BJ (cell line): ENCODE results near the gene KLKB1. TPM values are rescaled to one million over a fixed set of nuclear protein-coding genes. Genes with fewer than 3 reads are reported as not detected.
"Not testable (repeated sequence)": the region's sequence is repeated elsewhere in the genome, so short reads cannot be mapped to it uniquely, and the experiment has no call there.

ENCODE experiments used
- CTCF ChIA-PET: fragments of 350-600 bp; formaldehyde crosslinking; extraction: SDS; loops from one replicate; lab custom pipeline; 2021; ENCODE audit warnings: antibody characterized with exemption, inconsistent platforms; lab: Yijun Ruan, JAX
- POLR2A ChIA-PET: fragments of 300-600 bp; sonication (Branson Sonifier 250); formaldehyde crosslinking; extraction: SDS; loops from one replicate; lab custom pipeline; 2021; ENCODE audit warnings: antibody characterized with exemption; lab: Charles Lee
- DNase-seq: peaks from one replicate; pipeline ENCODE4 v3.0.0-alpha.2; 2011; ENCODE audit warnings: low read depth
- H3K27me3 ChIP-seq: 2 replicates; pipeline ENCODE4 v1.6.0; 2011; ENCODE audit warnings: low read length; ENCODE audit not compliant: control insufficient read depth, insufficient read depth
- H3K36me3 ChIP-seq: 2 replicates; pipeline ENCODE4 v1.5.1; 2011; ENCODE audit warnings: low read length; ENCODE audit not compliant: control insufficient read depth, insufficient read depth
- H3K4me3 ChIP-seq: 2 replicates; pipeline ENCODE4 v1.5.1; 2011; ENCODE audit warnings: low read depth, mild to moderate bottlenecking, control low read depth, low read length
- CTCF ChIP-seq: IDR thresholded peaks from 2 replicates; pipeline ENCODE4 v1.5.1; 2011; ENCODE audit warnings: low read depth, mild to moderate bottlenecking, control low read depth, inconsistent platforms, low read length, moderate library complexity; ENCODE audit not compliant: insufficient read depth
- polyA plus RNA-seq: library from polyadenylated mRNA; depleted of rRNA; stranded (reverse); fragments of >200 nt; gene quantifications from 2 replicates; pipeline ENCODE4 v1.2.3, GENCODE V29; 2011

Gene KLKB1
- polyA plus RNA-seq, 1 experiment = not detected

- H3K27me3 ChIP-seq = no peaks in the 10 kb centered on the region
- CTCF ChIA-PET = no interaction called here
- no peak for DNase-seq
- no peak overlapping the region for H3K4me3 ChIP-seq
- POLR2A ChIA-PET = no interaction called here
- no peak for TF ChIP-seq CTCF
- no peaks in the 10 kb centered on the region for H3K36me3 ChIP-seq
Measured at GRCh38 chr4:186240452-186240847, 13.1 kb downstream of the KLKB1 start.

- no peak for DNase-seq
- CTCF ChIA-PET = no interaction called here
- H3K36me3 ChIP-seq = no peaks in the 10 kb centered on the region
Measured at GRCh38 chr4:186240848-186241491, 13.7 kb downstream of the KLKB1 start.

GRCh38 chr4:186241616-186242015, 14.3 kb downstream of the KLKB1 start:
- no peak for TF ChIP-seq CTCF
- POLR2A ChIA-PET = no interaction called here
- no peak for DNase-seq
- Histone ChIP-seq H3K36me3 (no peaks in the 10 kb centered on the region), H3K4me3 (no peak overlapping the region), H3K27me3 (no peaks in the 10 kb centered on the region)
- CTCF ChIA-PET = no interaction called here

More at GRCh38 chr4:186240848-186241491, 13.7 kb downstream of the KLKB1 start:
- no peak overlapping the region for H3K4me3 ChIP-seq
- no peaks in the 10 kb centered on the region for H3K27me3 ChIP-seq
- POLR2A ChIA-PET = no interaction called here
- no peak for TF ChIP-seq CTCF

GRCh38 chr4:186242031-186242430, 14.7 kb downstream of the KLKB1 start:
- DNase-seq, CTCF ChIA-PET, POLR2A ChIA-PET, H3K36me3 ChIP-seq, H3K27me3 ChIP-seq, H3K4me3 ChIP-seq: not testable (repeated sequence)

GRCh38 chr4:186243331-186243730, 16.0 kb downstream of the KLKB1 start:
- POLR2A ChIA-PET = no interaction called here
- no peak overlapping the region for H3K4me3 ChIP-seq
- H3K27me3 ChIP-seq = no peaks in the 10 kb centered on the region
- CTCF ChIA-PET = no interaction called here
- no peak for TF ChIP-seq CTCF
- no peak for DNase-seq
- no peaks in the 10 kb centered on the region for H3K36me3 ChIP-seq

- TF ChIP-seq CTCF = no peak
- DNase-seq = no peak
- ChIA-PET POLR2A (no interaction called here), CTCF (no interaction called here)
- H3K4me3 ChIP-seq = no peak overlapping the region
- H3K27me3 ChIP-seq = no peaks in the 10 kb centered on the region
- H3K36me3 ChIP-seq = no peaks in the 10 kb centered on the region
Measured at GRCh38 chr4:186244835-186245234, 17.5 kb downstream of the KLKB1 start.

GRCh38 chr4:186247062-186247752, 19.9 kb downstream of the KLKB1 start:
- H3K36me3 ChIP-seq, DNase-seq, POLR2A ChIA-PET, H3K4me3 ChIP-seq, CTCF ChIA-PET, H3K27me3 ChIP-seq: not testable (repeated sequence)
